SK-N-SH (cell line): ENCODE results near the gene LARGE1. TPM values are rescaled to one million over a fixed set of nuclear protein-coding genes. Genes with fewer than 3 reads are reported as not detected.

Experiments
- CTCF ChIA-PET: fragments of 300-600, 350-600 bp; formaldehyde crosslinking; extraction: SDS; loops from one replicate; lab custom pipeline; 2021; lab: Yijun Ruan, JAX
- POLR2A ChIA-PET: fragments of 350-600 bp; sonication (Branson Sonifier 250); formaldehyde crosslinking; extraction: SDS; loops from one replicate; lab custom pipeline; 2020; ENCODE audit warnings: antibody characterized with exemption, inconsistent platforms; lab: Yijun Ruan, JAX
- DNase-seq: peaks from one replicate; pipeline ENCODE4 v3.0.0; 2012
- H2AFZ ChIP-seq: fragments of 200-600 bp; sonication (generic); 2 replicates; pipeline ENCODE4 v1.8.1; 2016; ENCODE audit warnings: antibody characterized with exemption, mild to moderate bottlenecking, low read depth
- H3F3A ChIP-seq: fragments of 200-600 bp; sonication (generic); replicated peaks from 2 replicates; pipeline ENCODE3; 2016; ENCODE audit warnings: antibody characterized with exemption, mild to moderate bottlenecking; ENCODE audit not compliant: insufficient read depth
- H3K27ac ChIP-seq, 2 experiments: fragments of 200-500 bp in 1 of 2; fragments of 200-600 bp in 1 of 2; sonication (Bioruptor generic) in 1 of 2; sonication (generic), shearing (Covaris generic) in 1 of 2; 2 replicates each; pipeline versions ENCODE4 v1.5.1 to v1.6.1; 2014 to 2016; ENCODE audit warnings: low read depth in 2 of 2, inconsistent platforms in 1 of 2, low read length in 1 of 2, mild to moderate bottlenecking in 1 of 2, mixed read lengths in 1 of 2
- H3K27me3 ChIP-seq: fragments of 200-600 bp; sonication (generic), shearing (Covaris generic); 2 replicates; pipeline ENCODE4 v1.6.1; 2016; ENCODE audit warnings: mixed run types; ENCODE audit not compliant: insufficient read depth
- H3K36me3 ChIP-seq, 2 experiments: fragments of 200-500 bp in 1 of 2; fragments of 200-600 bp in 1 of 2; sonication (Bioruptor generic) in 1 of 2; sonication (generic) in 1 of 2; replicated peaks in 1 of 2; 2 replicates each; pipeline versions ENCODE3 to v1.5.1; 2014 to 2016; ENCODE audit warnings: low read length in 1 of 2, mild to moderate bottlenecking in 1 of 2; ENCODE audit not compliant: insufficient read depth in 2 of 2, control insufficient read depth in 1 of 2
- H3K4me1 ChIP-seq, 2 experiments: fragments of 200-500 bp in 1 of 2; fragments of 200-600 bp in 1 of 2; sonication (Bioruptor generic) in 1 of 2; sonication (generic), shearing (Covaris generic) in 1 of 2; 2 replicates each; pipeline versions ENCODE4 v1.5.1 to v1.6.1; 2014 to 2016; ENCODE audit warnings: low read depth in 1 of 2, low read length in 1 of 2, mixed run types in 1 of 2; ENCODE audit not compliant: insufficient read depth in 2 of 2, control insufficient read depth in 1 of 2
- H3K4me2 ChIP-seq: fragments of 200-600 bp; sonication (generic), shearing (Covaris generic); 2 replicates; pipeline ENCODE4 v1.6.1; 2017; ENCODE audit warnings: mixed run types
- H3K4me3 ChIP-seq, 2 experiments: fragments of 200-500 bp in 1 of 2; fragments of 200-600 bp in 1 of 2; sonication (Bioruptor generic) in 1 of 2; sonication (generic), shearing (Covaris generic) in 1 of 2; 2 replicates each; pipeline versions ENCODE4 v1.5.1 to v1.8.1; 2014 to 2016; ENCODE audit warnings: low read depth in 2 of 2, inconsistent platforms in 1 of 2, low read length in 1 of 2, mild to moderate bottlenecking in 1 of 2, mixed read lengths in 1 of 2, moderate library complexity in 1 of 2
- H3K79me2 ChIP-seq: fragments of 200-600 bp; sonication (generic); 2 replicates; pipeline ENCODE4 v1.8.1; 2017; ENCODE audit warnings: mild to moderate bottlenecking; ENCODE audit not compliant: insufficient read depth
- H3K9ac ChIP-seq: fragments of 200-600 bp; sonication (generic); 2 replicates; pipeline ENCODE4 v1.6.1; 2017; ENCODE audit warnings: mixed run types
- H3K9me2 ChIP-seq: fragments of 200-600 bp; sonication (generic); 2 replicates; pipeline ENCODE4 v1.6.1; 2017; ENCODE audit warnings: mixed run types
- H3K9me3 ChIP-seq: fragments of 200-600 bp; sonication (generic); 2 replicates; pipeline ENCODE4 v1.6.1; 2017; ENCODE audit warnings: mixed run types, mild to moderate bottlenecking, moderate library complexity
- H4K20me1 ChIP-seq: fragments of 200-600 bp; sonication (generic); 2 replicates; pipeline ENCODE4 v1.6.1; 2017; ENCODE audit warnings: mild to moderate bottlenecking, mixed run types; ENCODE audit not compliant: insufficient read depth
- ELF1 ChIP-seq: IDR thresholded peaks from 2 replicates; pipeline ENCODE4 v1.4.0; 2012
- FOSL2 ChIP-seq: IDR thresholded peaks from 2 replicates; pipeline ENCODE4 v1.4.0; 2012; ENCODE audit warnings: low read depth, mild to moderate bottlenecking, moderate library complexity, borderline replicate concordance
- FOXM1 ChIP-seq: IDR thresholded peaks from 2 replicates; pipeline ENCODE4 v1.4.0; 2012; ENCODE audit warnings: low read depth, mild to moderate bottlenecking
- GATA2 ChIP-seq: sonication (generic); formaldehyde crosslinking; IDR thresholded peaks from 2 replicates; pipeline ENCODE4 v1.5.0; 2020; ENCODE audit warnings: mild to moderate bottlenecking, missing genetic modification reagents
- MEF2A ChIP-seq: IDR thresholded peaks from 2 replicates; pipeline ENCODE4 v1.4.0; 2012; ENCODE audit warnings: low read depth, borderline replicate concordance
- MXI1 ChIP-seq: IDR thresholded peaks from 2 replicates; pipeline ENCODE4 v1.6.1; 2012; ENCODE audit warnings: mild to moderate bottlenecking, low read depth, low read length, improper control_type of control experiment
- PBX3 ChIP-seq: IDR thresholded peaks from 2 replicates; pipeline ENCODE4; 2012
- POLR2AphosphoS5 ChIP-seq: IDR thresholded peaks from 2 replicates; pipeline ENCODE4 v1.6.1; 2012; ENCODE audit warnings: low read depth, low read length
- RAD21 ChIP-seq: IDR thresholded peaks from 2 replicates; pipeline ENCODE4 v1.6.1; 2012; ENCODE audit warnings: mild to moderate bottlenecking, low read length
- SIN3A ChIP-seq: IDR thresholded peaks from 2 replicates; pipeline ENCODE4 v1.6.1; 2012; ENCODE audit warnings: low read depth, mild to moderate bottlenecking, low read length, moderate library complexity, borderline replicate concordance
- SMC3 ChIP-seq: IDR thresholded peaks from 2 replicates; pipeline ENCODE4 v1.6.1; 2012; ENCODE audit warnings: low read depth, low read length, improper control_type of control experiment
- TCF12 ChIP-seq: IDR thresholded peaks from 2 replicates; pipeline ENCODE4 v1.4.0; 2012
- TEAD4 ChIP-seq: IDR thresholded peaks from 2 replicates; pipeline ENCODE4 v1.4.0; 2012; ENCODE audit warnings: mild to moderate bottlenecking, borderline replicate concordance; ENCODE audit not compliant: insufficient read depth
- WGBS: methylation state at CpG from one replicate; pipeline ENCODE4 v1.1.6; 2017; ENCODE audit warnings: low lambda C conversion rate; 5-methylcytosine and 5-hydroxymethylcytosine counted together
- polyA plus RNA-seq, 3 experiments: library from polyadenylated mRNA; depleted of rRNA; stranded (reverse); fragments of >200 nt; gene quantifications; 2 replicates each; pipeline ENCODE4 v1.2.3, GENCODE V29; 2012
- TF ChIP-seq, protein P1 (sequence below): fragments of 200-600 bp; sonication (generic); IDR thresholded peaks from 2 replicates; pipeline ENCODE4 v1.6.1; 2017; ENCODE audit warnings: antibody characterized with exemption, mild to moderate bottlenecking, moderate library complexity
- TF ChIP-seq, protein P2 (sequence below): fragments of 150-350 bp; IDR thresholded peaks from 2 replicates; pipeline ENCODE4 v1.6.1; 2017; ENCODE audit warnings: antibody characterized with exemption, low read length, low read depth, borderline replicate concordance
- TF ChIP-seq, protein P3 (sequence below): fragments of 150-350 bp; IDR thresholded peaks from 2 replicates; pipeline ENCODE4 v1.6.1; 2016; ENCODE audit warnings: mild to moderate bottlenecking, low read depth, low read length

LARGE1 gene
- polyA plus RNA-seq, 1 of the 3 experiments (the other 2 are of a cell fraction), result 1.1 TPM

- Histone ChIP-seq H3K4me3 (no peak overlapping the region), H3K27ac (no peak overlapping the region), H3K9me3 (no peaks in the 10 kb centered on the region)
- POLR2A ChIA-PET, result no interaction called here
- no peak for TF ChIP-seq TCF12
- TF ChIP-seq, protein P1, sequence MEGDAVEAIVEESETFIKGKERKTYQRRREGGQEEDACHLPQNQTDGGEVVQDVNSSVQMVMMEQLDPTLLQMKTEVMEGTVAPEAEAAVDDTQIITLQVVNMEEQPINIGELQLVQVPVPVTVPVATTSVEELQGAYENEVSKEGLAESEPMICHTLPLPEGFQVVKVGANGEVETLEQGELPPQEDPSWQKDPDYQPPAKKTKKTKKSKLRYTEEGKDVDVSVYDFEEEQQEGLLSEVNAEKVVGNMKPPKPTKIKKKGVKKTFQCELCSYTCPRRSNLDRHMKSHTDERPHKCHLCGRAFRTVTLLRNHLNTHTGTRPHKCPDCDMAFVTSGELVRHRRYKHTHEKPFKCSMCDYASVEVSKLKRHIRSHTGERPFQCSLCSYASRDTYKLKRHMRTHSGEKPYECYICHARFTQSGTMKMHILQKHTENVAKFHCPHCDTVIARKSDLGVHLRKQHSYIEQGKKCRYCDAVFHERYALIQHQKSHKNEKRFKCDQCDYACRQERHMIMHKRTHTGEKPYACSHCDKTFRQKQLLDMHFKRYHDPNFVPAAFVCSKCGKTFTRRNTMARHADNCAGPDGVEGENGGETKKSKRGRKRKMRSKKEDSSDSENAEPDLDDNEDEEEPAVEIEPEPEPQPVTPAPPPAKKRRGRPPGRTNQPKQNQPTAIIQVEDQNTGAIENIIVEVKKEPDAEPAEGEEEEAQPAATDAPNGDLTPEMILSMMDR, result no peak
- TF ChIP-seq SIN3A, result no peak
- no peak for TF ChIP-seq GATA2
- no peak for TF ChIP-seq POLR2AphosphoS5
- no peak for TF ChIP-seq FOSL2
- TF ChIP-seq RAD21, result no peak
- TF ChIP-seq SMC3, result no peak
- TF ChIP-seq MXI1, result no peak
- TF ChIP-seq ELF1, result no peak
- TF ChIP-seq, protein P2, sequence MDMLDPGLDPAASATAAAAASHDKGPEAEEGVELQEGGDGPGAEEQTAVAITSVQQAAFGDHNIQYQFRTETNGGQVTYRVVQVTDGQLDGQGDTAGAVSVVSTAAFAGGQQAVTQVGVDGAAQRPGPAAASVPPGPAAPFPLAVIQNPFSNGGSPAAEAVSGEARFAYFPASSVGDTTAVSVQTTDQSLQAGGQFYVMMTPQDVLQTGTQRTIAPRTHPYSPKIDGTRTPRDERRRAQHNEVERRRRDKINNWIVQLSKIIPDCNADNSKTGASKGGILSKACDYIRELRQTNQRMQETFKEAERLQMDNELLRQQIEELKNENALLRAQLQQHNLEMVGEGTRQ, result no peak
- no peak for TF ChIP-seq PBX3
- TF ChIP-seq TEAD4, result no peak
- TF ChIP-seq, all 33 proteins: peak for 0
- CTCF ChIA-PET, result no interaction called here
- Histone ChIP-seq H2AFZ (no peak overlapping the region), H3K4me2 (no peak overlapping the region), H3F3A (no peaks in the 10 kb centered on the region), H3K27me3 (no peaks in the 10 kb centered on the region), H3K9me2 (no peaks in the 10 kb centered on the region), H3K79me2 (no peaks in the 10 kb centered on the region), H4K20me1 (no peaks in the 10 kb centered on the region), H3K9ac (no peak overlapping the region), H3K36me3 (no peaks in the 10 kb centered on the region), H3K4me1 (no peaks in the 10 kb centered on the region)
- WGBS, result 65% methylated on average over 4 of the region's 4 CpGs
- DNase-seq, result no peak
These were observed 99.0 kb downstream of the LARGE1 start for GRCh38 chr22:33821290-33821689.

- TF ChIP-seq, protein P3, sequence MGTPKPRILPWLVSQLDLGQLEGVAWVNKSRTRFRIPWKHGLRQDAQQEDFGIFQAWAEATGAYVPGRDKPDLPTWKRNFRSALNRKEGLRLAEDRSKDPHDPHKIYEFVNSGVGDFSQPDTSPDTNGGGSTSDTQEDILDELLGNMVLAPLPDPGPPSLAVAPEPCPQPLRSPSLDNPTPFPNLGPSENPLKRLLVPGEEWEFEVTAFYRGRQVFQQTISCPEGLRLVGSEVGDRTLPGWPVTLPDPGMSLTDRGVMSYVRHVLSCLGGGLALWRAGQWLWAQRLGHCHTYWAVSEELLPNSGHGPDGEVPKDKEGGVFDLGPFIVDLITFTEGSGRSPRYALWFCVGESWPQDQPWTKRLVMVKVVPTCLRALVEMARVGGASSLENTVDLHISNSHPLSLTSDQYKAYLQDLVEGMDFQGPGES, result no peak
- no peak for TF ChIP-seq FOXM1
- TF ChIP-seq ELF1, result no peak
- TF ChIP-seq MEF2A, result no peak
- H3K4me1 ChIP-seq, result no peaks in the 10 kb centered on the region
- H3K36me3 ChIP-seq, result no peaks in the 10 kb centered on the region
- no peak overlapping the region for H3K27ac ChIP-seq
- H3K27me3 ChIP-seq, result no peaks in the 10 kb centered on the region
- WGBS, result 42% methylated on average over 3 of the region's 3 CpGs
- H3K4me3 ChIP-seq, result no peak overlapping the region
- no peaks in the 10 kb centered on the region for H3K9me3 ChIP-seq
- no peaks in the 10 kb centered on the region for H3K79me2 ChIP-seq
- H3K4me2 ChIP-seq, result no peak overlapping the region
- H3F3A ChIP-seq, result no peaks in the 10 kb centered on the region
- H4K20me1 ChIP-seq, result no peaks in the 10 kb centered on the region
- no peak overlapping the region for H2AFZ ChIP-seq
- ChIA-PET CTCF (no interaction called here), POLR2A (no interaction called here)
- no peak overlapping the region for H3K9ac ChIP-seq
- H3K9me2 ChIP-seq, result no peaks in the 10 kb centered on the region
- DNase-seq, result no peak
These were observed 100.5 kb downstream of the LARGE1 start for GRCh38 chr22:33819743-33820142.
